Fibroblast of the conjunctiva (primary cell): ENCODE results near the gene CAMSAP1.

Experiments used
- DNase-seq: peaks from one replicate; pipeline ENCODE4 v3.0.0-alpha.2; 2010; ENCODE audit warnings: low read depth

CAMSAP1 gene

DNA sequence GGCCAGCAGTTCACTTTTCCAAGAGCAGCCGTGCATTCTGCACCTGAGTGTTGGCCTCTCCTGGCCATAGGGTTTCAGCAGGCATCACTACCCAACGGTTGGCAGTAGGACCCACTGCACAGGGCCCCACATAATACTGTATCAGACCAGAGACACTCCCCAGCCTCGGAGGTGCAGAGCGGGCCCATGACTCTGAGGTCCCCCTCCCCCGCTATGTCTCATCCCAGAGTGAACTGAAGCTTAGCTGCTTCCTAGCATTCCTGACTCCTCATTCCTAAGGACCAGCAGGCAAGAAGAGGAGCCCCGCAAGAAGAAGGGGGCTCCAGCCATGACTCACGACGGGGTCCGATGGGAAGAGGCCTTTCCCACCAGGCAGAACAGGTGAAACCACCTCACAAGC is 67.2 kb downstream of the CAMSAP1 start:
- DNase-seq = no peak

DNA sequence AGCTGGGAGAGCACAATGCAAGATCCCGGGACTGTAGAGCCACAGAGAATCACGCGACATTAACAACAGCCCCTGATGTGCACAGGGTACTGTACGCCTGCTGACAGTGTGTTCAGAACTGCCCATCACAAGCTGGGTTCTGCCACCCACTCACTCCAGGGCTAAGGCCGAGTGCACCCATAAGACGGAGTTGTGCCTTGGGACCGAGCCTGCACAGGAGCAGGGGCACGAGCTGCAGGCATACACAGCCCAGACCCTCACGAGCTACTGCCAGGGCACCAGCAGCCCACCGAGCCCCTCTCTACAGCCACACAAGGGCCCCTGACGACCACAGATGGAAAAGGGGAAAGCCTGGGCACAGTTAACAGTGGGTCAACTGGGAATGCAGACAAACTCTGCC is 67.8 kb downstream of the CAMSAP1 start:
- DNase-seq = no peak

DNA sequence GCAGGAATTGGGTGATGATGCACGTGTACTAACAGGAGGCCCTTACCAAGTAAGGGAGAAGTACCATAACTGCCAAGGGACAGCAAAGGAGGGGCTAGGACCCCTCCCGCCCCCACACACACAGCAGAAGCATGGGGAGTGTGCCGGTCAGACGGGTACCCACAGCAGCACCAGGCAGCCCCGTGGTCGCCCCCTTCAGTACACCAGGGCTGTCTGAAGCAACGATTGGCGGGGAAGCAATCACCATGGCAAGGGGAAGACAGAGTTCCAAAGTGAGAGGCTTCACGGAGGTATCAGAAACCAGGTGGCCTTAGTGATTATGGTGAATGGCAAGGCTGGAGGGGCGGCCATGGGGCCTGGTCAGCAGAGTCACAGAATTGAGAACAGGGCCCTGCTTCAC is 72.2 kb downstream of the CAMSAP1 start:
- DNase-seq = no peak

DNA sequence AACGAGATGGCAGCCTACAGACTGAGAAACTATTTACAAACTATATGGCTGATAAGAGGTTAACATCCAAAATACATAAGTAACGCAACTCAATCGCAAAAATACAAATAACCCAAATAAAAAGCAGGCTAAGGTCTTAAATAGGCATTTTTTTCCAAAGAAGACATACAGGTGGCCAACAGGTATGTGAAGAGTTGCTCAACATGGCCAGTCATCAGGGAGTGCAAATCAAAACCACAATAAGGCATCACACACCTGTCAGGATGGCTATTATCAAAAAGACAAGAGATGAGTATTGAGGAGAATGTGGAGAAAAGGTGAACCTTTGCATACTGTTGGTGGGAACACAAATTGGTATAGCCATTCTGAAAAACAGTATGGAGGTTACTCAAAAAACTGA is 73.5 kb downstream of the CAMSAP1 start:
- DNase-seq = no peak

DNA sequence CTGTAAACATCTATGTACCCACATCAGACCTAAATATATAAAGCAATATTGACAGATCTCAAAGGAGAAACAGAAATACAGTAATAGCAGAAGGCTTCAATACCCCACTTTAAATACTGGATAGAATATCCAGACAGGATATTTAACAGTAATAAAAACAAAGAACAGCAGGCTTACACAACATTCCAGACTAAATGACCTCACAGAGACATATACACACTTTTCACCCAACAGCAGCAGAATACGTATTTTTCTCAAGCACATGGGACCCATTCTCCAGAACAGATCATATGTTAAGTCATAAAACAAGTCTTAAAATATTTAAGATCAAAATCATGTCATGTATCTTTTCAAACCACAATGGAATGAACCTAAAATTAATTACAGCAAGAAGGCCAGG is 76.8 kb downstream of the CAMSAP1 start:
- DNase-seq = no peak

DNA sequence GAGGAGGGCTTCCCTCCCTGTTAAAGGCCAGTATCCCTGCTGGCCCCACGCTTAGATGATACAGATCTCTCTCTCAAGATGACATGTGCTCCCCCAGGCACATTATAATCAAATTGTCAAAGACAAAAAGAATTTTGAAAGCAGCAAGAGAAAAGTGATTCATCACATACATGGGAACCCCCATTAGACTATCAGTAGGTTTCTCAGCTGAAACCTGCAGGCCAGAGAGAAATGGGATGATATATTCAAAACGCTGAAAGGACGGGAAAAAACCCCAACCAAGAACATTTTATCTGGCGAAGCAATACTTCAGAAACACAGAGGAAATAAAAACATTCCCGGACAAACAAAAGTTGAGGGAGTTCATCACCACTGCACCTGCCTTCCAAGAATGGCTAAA is 78.7 kb downstream of the CAMSAP1 start:
- no peak for DNase-seq

DNA sequence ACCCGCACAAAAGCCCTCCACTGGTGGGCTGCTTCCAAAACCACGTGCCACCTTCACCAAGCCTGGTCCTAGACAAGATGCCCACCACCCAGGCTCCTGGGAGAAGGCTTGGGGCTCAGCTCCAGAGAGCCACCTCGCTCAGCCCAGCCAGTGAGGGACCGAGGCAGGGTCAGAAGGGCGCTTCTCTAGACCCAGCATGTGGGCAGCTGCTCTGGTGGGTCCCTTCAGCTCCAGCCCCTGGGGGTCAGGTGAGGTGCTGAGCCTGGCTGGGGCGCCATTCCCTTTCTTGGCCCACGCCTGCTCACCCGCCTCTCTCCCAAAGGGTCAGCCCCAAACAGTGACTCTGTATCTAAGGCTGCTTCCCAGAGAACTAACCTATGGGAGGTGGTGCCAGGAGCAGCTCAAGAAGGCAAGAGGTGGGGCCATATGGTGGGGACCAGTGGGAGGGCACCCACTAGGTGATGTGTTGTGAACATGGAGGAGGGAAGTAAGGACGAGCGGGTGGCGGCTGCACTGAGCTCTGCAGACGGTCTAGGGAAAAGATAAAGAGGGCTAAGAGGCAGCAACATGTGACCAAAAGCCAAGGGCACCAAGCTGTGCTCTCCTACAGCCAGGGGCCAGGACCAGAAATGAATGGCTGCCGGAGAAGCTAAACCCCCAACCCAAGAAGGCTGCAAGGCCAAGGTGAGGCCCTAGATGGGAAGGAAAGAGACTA is 79.3 kb downstream of the CAMSAP1 start:
- no peak for DNase-seq

DNA sequence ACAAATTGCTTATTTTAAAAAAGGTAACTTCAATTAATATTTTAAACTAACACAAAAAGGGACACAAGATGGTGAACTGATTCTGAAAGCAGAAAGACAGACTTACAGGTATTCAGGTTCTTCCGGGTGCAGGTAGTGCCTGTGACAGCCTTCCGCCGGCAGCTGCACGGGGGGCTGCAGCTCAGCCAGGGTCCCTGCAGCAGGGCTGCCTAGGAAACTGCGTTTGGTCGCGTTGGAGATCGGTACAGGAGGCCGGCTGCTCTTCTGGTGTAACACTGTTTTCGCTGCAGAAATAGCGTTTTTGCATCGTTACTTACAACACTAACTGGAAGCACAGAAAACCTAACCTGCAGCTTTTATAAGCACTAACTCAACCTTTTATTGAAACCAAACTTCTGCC is 80.0 kb downstream of the CAMSAP1 start:
- no peak for DNase-seq

DNA sequence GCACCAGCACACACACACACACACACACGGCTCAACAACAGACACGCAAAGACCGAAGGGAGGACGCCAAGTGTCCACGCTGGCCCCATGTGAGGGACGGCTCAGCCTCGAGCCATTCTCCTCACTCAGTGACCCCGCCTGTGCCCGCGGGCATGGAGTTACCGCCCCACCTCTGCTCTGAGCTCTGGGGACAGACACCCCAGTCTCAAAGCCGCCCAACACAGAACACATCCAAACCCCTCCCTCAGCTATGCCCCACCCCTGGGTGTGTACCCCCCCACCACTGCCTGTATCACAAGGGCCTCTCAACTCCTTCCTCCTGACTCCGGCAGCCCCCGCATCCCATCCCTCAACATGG is 81.2 kb downstream of the CAMSAP1 start:
- no peak for DNase-seq

DNA sequence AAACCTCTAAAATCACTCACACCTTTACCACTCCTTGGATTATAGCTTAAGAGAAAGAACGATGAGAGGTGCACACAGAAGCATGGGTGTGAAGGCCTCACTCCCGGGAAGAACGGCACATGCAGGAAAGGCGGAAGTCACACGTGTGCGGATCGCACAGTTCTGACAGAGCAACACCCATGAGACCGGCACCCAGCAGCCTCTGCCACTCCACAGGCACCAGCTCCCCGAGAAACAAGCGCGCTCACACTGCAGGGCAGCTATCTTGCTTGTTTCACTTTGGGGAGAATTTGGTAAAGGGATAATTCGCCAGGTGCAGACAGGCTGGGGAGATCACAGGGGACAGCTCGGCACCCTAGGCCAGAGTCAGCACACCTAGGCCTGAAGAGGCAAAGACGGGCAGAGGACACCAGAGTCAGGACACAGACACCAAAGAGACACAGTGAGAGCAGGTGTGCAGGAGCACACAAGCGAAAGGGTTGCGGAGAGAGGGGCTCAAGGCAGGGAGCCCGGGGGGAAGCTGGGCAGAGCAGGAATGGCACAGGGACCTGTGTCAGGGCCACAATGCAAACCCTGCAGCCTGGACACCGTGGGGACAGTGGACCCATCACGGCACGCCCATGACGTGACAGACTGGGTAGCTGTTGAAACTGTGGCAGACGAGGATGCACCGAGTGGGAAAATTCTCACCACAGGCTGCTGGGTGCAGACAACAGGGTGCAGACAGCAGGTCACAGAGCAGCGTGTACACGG is 81.7 kb downstream of the CAMSAP1 start:
- no peak for DNase-seq

DNA sequence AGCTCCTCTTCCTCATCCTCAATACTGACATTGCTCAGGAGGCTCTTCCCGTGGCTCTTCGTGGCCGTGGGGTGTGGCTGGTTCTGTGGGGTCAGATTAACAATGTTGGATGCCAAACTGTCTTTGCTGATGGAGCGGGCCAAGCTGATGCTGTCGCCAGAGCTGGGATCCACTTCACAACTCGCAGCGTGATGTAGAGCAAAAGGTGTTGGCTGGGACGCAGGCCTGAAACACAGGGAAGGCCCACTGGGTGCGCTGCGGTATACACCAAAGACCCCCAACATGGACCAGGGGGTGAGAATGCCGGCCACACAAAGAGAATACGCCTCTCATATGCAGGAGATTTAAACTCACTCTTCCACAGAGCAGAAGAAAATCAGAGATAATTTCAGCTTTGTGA is 84.3 kb downstream of the CAMSAP1 start:
- no peak for DNase-seq

DNA sequence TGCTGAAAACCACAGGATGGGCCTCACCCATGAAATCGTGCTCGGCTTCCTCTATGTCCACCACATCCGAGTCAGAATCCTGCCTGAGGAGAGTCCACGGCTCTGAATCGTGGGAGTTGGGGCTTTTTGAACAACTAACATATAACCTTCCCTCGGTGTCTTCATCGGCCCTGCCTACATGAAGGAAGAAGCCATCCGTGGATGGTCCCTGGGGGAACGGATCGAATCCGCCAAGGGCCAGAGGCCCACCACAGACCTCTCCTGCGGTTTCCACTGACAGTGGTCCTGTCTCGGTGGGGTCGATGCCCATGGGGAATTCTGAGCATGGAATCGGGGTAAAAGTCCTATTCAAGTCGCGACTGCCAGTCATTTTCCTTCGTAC is 85.0 kb downstream of the CAMSAP1 start:
- DNase-seq = no peak

DNA sequence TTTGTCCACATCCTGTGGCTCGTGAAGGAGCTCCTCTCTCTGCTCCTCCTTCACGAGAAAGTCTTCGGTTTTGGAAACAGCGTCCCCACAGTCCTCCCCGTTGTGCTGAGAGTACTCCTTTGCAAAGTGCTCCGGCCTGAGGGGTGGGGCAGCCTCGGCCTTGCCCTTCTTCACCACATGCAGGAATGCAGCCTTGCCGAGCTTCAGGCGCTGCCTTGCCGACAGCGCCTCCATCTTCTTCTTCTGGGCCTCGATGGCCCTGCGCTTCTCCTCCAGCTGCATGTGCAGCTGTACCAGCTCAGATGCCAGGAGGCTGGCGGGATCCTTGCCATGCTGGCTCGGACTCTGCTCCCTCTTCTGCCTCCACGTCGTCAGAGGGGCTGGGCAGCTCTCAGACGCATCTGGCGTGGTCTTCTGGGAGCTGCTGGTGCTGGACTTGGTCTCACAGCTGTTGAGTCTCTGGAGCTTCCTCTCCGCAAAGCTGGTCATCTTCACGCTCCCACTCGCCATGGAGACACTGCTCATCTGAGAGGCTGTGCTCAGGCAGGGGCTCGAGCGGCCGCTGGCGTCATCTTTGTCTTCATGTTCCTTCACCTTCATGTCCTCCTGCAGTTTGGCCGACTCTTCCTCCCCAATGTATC is 85.5 kb downstream of the CAMSAP1 start:
- DNase-seq = no peak

DNA sequence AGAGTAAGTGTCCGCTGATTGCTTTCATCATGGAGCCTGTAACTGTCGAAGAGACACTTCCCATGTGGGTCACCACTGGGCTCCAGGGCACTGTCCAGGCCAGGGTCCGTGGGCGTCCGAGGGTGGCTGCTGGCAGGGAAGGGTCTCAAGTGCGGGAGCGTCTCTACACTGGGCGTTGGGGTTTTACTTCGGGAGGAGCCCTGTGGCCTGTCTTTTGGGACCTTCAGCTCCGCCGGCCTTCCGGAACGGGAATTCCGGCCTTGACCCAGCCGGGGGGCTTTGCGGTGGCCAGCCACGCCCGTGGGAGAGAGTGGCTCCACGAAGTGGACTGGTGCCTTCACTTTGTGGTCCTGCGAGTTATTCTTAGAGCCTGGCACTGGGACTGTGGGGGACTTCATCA is 86.2 kb downstream of the CAMSAP1 start:
- DNase-seq = no peak

DNA sequence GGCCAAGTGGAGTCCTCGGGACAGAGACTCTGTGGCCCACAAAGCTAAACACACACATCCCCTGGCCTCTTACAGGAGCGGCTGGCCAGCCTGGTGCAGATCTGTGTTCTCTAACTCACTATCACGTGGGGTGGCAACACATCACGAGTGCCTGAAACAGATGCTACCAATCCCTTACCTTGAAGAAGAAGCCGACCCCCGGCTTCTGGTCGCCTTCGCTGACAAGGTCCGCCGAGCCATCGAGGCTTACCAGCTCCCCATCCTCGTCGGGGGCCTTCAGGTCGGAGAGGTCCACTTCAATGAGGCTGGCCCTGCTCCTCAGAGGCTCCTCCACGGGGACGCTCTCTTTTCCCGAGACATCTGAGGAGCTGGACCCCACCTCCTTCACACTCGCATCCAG is 86.7 kb downstream of the CAMSAP1 start:
- no peak for DNase-seq

DNA sequence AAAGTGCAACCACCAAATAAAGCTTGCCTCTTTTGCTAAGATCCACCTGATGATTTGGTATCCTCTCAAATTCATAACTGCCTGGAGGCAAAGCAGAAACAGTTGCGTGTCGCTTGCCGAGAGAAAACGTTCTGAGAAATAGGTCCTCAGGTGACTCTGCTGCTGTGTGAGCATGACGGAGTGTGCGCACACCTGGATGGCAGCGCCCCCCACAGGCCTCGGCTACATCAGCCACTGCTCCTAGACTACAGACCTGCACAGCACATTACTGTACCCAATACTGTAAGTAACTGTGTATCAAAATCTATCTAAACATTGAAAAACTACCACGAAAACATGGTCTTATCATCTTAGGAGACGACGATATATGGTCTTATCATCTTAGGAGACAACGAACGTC is 87.4 kb downstream of the CAMSAP1 start:
- DNase-seq = no peak

DNA sequence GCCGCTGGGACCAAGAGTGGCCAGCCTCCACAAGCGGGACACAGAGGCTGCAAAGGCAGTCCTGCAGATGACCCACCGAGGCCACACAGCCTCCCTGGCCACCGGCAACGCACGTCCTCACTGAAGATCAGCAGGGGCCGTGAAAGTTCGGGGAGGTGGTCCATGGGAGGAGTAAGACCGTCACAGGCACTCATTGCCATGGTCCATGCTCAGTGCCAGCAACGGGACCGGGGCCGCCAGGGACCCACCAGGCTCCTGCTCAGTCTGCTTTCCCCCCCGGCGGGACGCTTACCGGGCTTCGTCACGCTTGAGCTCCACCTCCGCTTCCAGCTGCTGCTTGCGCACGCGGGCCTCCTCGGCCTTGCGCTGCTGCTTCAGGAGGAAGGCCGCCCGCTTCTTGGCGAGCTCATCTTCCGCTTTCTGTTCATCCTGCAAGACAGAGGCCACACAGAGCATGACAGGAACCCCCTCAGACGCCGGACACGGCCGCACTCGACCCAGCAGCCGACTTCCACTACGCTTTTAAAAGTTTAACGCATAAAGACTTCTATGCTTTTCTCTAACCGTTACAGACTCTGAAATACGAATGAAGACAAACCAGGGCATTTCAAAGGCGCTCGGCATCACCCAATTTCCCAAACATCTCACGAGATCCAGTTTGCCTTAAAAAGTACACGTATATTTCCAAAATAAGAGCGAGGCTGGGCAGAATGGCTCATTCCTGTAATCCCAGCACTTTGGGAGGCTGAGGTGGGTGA is 88.4 kb downstream of the CAMSAP1 start:
- DNase-seq = no peak

DNA sequence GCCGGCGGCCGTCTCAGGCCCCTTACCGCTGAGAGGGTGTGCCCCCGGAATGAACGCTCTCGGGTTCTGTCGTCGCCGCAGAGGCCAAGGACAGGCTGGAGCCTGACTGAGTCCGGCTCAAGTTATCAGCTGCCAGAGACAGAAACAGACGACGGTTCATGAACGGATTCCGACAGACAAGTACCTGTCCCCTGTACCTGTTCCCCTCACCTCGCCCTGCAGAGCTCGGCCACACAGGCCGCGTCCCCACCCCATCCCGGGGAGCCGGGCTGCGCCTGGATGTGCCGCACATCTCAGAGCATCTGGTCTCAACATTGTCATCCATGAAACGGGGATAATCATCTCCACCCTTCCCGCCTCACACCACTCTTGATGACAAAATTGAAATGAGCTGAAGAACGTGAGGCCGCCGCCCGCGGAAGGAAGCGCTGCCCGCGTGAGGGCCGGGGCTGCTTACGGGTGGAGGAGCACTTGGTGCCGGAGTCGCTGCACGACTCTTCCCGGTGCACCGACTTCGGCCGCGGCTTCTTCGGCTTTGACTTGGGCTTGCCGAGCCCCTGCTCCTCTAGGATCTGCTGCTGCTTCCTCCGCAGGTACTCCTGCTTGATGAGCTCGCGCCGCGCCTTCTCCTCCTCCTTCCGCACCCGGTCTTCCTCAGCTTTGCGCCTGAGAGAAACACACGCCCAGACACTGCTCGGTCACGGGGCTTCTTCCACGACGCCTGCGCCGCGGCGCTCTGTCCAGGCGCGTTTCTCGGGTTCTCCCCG is 89.2 kb downstream of the CAMSAP1 start:
- no peak for DNase-seq

DNA sequence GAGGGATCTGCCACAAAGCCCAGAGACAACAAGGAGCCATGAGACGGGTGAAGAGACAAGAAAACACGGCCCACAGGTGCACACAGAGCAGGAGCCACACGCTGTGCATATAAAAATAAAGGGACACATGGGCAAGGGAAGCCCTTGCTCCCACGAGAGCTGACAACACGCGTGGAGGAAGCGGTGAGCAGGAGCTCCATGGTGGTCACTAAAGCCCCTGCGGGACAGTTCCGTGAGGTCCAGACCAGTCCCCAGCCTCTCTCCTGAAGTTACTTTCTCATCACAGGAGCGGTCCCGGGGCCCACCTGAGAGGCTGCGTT is 90.7 kb downstream of the CAMSAP1 start:
- DNase-seq = no peak

DNA sequence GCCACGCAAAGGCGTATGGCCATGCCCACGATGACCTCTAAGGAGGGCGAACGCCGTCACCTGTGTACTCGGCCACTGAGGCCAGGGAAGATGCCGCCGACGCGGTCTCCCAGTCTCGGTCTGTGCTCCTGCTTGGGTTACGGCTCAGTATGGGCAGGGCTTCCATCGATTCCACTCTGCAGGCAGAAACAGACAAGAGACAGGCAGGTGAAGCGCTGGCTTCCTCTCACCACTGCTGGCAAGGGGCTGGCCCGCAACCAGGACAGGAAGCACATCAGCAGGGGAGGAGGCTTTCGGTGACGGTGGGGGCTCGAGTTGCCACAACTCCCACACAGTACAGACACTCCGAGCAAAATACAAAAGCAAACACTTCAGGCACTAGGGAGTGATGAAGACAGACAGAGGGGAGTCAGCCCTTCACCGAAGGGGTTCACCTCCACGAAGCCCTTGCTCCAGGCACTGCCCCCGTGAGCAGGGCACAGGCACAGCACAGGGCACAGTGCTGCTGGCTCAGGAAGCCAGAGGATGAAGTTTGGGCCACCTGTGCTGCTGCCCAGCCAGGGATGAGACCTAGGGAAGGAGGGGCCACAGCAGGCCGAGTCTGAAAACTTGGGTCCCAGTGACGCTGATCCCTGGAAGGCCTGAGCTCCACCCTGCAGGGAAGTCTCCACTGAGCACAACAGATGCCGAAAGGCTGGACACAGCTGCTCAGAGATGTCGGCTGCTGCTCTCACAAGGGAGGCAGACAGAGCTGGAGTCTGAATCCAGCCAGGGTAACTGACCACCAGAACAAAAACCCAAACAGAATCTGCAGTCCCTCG is 91.3 kb downstream of the CAMSAP1 start:
- no peak for DNase-seq

DNA sequence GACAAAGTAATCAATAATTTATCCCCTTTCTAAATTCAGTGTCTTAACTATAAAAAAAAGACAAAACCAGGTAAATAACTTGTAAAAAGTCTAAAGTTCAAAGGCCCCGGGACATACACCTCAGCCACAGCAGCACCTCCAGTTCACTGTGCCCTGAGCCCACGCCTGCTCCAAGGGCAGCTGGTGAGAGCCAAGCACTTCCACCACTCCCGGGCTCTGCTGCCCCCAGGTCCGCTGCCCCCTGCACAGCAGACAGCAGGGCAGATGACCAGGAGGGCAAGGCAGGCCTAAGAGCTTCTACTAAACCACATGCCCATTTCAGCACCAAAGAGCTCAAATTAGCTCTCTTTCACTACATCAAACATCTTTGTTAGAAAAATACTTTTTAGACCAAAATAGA is 91.9 kb downstream of the CAMSAP1 start:
- DNase-seq = no peak
